Smooth muscle cell (in vitro differentiated cells): ENCODE measurements around the gene KCTD10. TPM values are rescaled to one million over a fixed set of nuclear protein-coding genes. Genes with fewer than 3 reads are reported as not detected.

Experiments
- DNase-seq: peaks from one replicate; lab custom pipeline; 2025; ENCODE audit not compliant: unreplicated experiment; lab: John Stamatoyannopoulos, UW
- H2AFZ ChIP-seq: fragments of 200-600 bp; sonication (generic); 2 replicates; pipeline ENCODE4 v1.6.0; 2016; ENCODE audit warnings: antibody characterized with exemption, low read depth, mild to moderate bottlenecking
- H3F3A ChIP-seq: fragments of 200-600 bp; sonication (generic); 2 replicates; pipeline ENCODE4 v1.6.0; 2017; ENCODE audit warnings: antibody characterized with exemption, low read depth
- H3K27ac ChIP-seq: fragments of 200-600 bp; sonication (generic); 2 replicates; pipeline ENCODE4 v1.5.1; 2016; ENCODE audit warnings: low read depth, mild to moderate bottlenecking
- H3K27me3 ChIP-seq: fragments of 200-600 bp; sonication (generic); 2 replicates; pipeline ENCODE4 v1.6.1; 2016; ENCODE audit warnings: low read depth, mild to moderate bottlenecking
- H3K36me3 ChIP-seq: fragments of 200-600 bp; sonication (generic); 2 replicates; pipeline ENCODE4 v1.5.1; 2016; ENCODE audit warnings: low read depth
- H3K4me1 ChIP-seq: fragments of 200-600 bp; sonication (generic); 2 replicates; pipeline ENCODE4 v1.5.1; 2016; ENCODE audit warnings: low read depth
- H3K4me2 ChIP-seq: fragments of 200-600 bp; sonication (generic); 2 replicates; pipeline ENCODE4 v1.6.0; 2016; ENCODE audit warnings: mild to moderate bottlenecking
- H3K4me3 ChIP-seq: fragments of 200-600 bp; sonication (generic); 2 replicates; pipeline ENCODE4 v1.5.1; 2016; ENCODE audit warnings: mild to moderate bottlenecking
- H3K79me2 ChIP-seq: fragments of 200-600 bp; sonication (generic); 2 replicates; pipeline ENCODE4 v1.6.0; 2016; ENCODE audit warnings: low read depth, mild to moderate bottlenecking
- H3K9ac ChIP-seq: fragments of 200-600 bp; sonication (generic); 2 replicates; pipeline ENCODE4 v1.6.0; 2016; ENCODE audit warnings: low read depth
- H3K9me3 ChIP-seq: fragments of 200-600 bp; sonication (generic); replicated peaks from 2 replicates; pipeline ENCODE4 v1.5.1; 2016; ENCODE audit warnings: low read depth
- H4K20me1 ChIP-seq: fragments of 200-600 bp; sonication (generic); 2 replicates; pipeline ENCODE4 v1.6.0; 2016; ENCODE audit warnings: low read depth
- WGBS: methylation state at CpG from one replicate; pipeline ENCODE4 v1.1.7; 2016; ENCODE audit warnings: low lambda C conversion rate; 5-methylcytosine and 5-hydroxymethylcytosine counted together
- polyA plus RNA-seq: library from polyadenylated mRNA; unstranded; fragments of >200 nt; fragmentation: Nextera tagmentation; extraction: Ambion mirVana; gene quantifications from 2 replicates; pipeline ENCODE4 v1.2.1, GENCODE V29; 2016
- total RNA-seq: library from RNA; depleted of rRNA; stranded (reverse); fragments of >200 nt; gene quantifications from 2 replicates; pipeline ENCODE4 v1.2.3, GENCODE V29; 2014
- TF ChIP-seq, protein P1 (sequence below): fragments of 200-600 bp; sonication (generic); IDR thresholded peaks from 2 replicates; pipeline ENCODE4 v1.5.1; 2017; ENCODE audit warnings: borderline replicate concordance, mild to moderate bottlenecking, antibody characterized with exemption; ENCODE audit not compliant: insufficient read depth, poor library complexity, severe bottlenecking

KCTD10 gene
- total and polyA plus RNA-seq, 2 experiments from 2014 or later: 79.6 to 89.7 TPM

DNA sequence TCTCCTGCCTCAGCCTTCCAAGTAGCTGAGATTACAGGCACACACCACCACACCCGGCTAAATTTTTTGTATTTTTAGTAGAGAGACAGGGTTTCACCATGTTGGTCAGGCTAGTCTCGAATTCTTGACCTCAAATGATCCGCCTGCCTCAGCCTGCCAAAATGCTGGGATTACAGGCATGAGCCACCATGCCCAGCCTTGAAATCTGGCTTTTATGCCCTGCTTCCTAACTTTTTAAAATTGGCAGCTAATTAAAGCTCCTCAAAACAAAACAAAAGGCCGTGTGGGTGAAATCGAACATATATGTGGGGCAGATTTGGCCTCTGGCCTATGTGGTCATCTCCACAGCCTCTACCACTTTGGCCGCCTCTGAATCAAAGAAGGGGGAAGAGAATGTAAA, 37.9 kb downstream of the KCTD10 start:
- 96% methylated on average over 6 of the region's 6 CpGs for WGBS
- no peak overlapping the region for H2AFZ ChIP-seq
- no peaks in the 10 kb centered on the region for H3K4me1 ChIP-seq
- DNase-seq: no peak
- no peaks in the 10 kb centered on the region for H3K79me2 ChIP-seq
- no peaks in the 10 kb centered on the region for H4K20me1 ChIP-seq
- H3K27me3 ChIP-seq: no peaks in the 10 kb centered on the region
- no peaks in the 10 kb centered on the region for H3F3A ChIP-seq
- no peaks in the 10 kb centered on the region for H3K36me3 ChIP-seq
- H3K9ac ChIP-seq: no peak overlapping the region
- H3K4me2 ChIP-seq: no peak overlapping the region
- H3K4me3 ChIP-seq: no peak overlapping the region
- no peaks in the 10 kb centered on the region for H3K9me3 ChIP-seq
- H3K27ac ChIP-seq: no peak overlapping the region
- TF ChIP-seq, protein P1, sequence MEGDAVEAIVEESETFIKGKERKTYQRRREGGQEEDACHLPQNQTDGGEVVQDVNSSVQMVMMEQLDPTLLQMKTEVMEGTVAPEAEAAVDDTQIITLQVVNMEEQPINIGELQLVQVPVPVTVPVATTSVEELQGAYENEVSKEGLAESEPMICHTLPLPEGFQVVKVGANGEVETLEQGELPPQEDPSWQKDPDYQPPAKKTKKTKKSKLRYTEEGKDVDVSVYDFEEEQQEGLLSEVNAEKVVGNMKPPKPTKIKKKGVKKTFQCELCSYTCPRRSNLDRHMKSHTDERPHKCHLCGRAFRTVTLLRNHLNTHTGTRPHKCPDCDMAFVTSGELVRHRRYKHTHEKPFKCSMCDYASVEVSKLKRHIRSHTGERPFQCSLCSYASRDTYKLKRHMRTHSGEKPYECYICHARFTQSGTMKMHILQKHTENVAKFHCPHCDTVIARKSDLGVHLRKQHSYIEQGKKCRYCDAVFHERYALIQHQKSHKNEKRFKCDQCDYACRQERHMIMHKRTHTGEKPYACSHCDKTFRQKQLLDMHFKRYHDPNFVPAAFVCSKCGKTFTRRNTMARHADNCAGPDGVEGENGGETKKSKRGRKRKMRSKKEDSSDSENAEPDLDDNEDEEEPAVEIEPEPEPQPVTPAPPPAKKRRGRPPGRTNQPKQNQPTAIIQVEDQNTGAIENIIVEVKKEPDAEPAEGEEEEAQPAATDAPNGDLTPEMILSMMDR: no peak

DNA sequence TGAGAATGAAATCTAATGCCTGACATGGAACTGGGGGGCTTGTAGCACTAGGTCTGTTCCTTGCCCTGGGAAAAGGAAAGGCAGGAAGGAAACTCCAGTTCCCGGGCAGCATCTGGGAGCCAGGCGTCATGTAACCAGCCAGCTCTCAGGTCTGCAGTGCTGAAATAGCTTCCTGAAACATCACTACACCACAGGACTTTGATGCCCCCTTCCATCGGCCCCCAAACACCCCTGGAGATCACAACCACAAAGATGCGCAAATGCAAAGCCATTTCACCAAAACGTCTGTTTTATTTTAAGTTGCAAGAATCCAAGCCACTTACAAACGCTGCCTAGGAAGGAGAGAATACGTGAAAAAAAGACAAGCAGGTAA, 40.9 kb downstream of the KCTD10 start:
- Histone ChIP-seq H3K4me2 (no peak overlapping the region), H3K36me3 (no peaks in the 10 kb centered on the region), H3K9ac (no peak overlapping the region), H3F3A (no peaks in the 10 kb centered on the region), H4K20me1 (no peaks in the 10 kb centered on the region), H3K4me3 (no peak overlapping the region), H3K27me3 (no peaks in the 10 kb centered on the region), H3K27ac (no peak overlapping the region), H3K9me3 (no peaks in the 10 kb centered on the region), H3K4me1 (no peaks in the 10 kb centered on the region), H3K79me2 (no peaks in the 10 kb centered on the region), H2AFZ (no peak overlapping the region)
- WGBS: 47% methylated on average over 7 of the region's 7 CpGs
- DNase-seq: no peak
- TF ChIP-seq, protein P1: no peak

DNA sequence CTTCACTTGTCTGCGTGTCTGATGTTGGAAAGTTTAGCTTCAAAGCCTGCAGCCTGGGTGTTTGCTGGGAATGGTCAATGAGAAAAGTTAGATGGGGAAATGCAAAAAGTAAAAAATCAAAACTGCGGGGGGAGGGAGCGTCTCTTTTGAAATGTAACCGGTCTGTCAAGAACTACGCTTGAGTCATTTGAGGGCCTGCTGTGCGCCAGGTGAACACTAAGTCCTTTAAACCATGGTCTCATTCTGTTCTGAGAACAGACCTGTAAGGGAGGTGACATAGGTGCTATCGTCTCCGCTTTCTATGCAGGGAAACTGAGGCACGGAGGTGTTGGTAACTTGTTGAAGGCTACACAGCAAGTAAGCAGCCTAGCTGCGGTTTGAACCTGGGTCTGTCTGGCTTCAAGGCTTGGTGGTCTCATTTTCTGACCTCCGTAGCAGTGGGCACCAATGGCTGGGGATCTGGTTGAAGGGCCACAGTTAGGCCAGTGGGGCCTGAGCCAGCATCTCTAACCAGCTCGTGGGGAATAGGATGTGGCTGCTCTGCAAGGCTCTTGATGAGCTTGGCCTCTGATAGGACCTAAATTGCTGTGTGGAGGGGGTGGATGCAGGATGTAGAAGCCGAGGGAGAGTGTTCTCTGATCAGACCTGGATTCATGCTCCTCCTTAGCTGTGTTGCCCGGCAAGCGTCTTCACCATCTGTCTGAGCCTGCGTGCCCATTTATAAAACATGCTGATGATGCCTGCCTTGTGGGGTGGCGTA, 41.5 kb downstream of the KCTD10 start:
- no peaks in the 10 kb centered on the region for H3K36me3 ChIP-seq
- no peak overlapping the region for H2AFZ ChIP-seq
- no peaks in the 10 kb centered on the region for H3K4me1 ChIP-seq
- H3F3A ChIP-seq: no peaks in the 10 kb centered on the region
- H3K27ac ChIP-seq: no peak overlapping the region
- TF ChIP-seq, protein P1: no peak
- no peak overlapping the region for H3K9ac ChIP-seq
- H3K79me2 ChIP-seq: no peaks in the 10 kb centered on the region
- no peaks in the 10 kb centered on the region for H3K9me3 ChIP-seq
- H3K4me3 ChIP-seq: no peak overlapping the region
- WGBS: 71% methylated on average over 17 of the region's 17 CpGs
- DNase-seq: no peak
- H3K4me2 ChIP-seq: no peak overlapping the region
- H3K27me3 ChIP-seq: no peaks in the 10 kb centered on the region
- H4K20me1 ChIP-seq: no peaks in the 10 kb centered on the region

DNA sequence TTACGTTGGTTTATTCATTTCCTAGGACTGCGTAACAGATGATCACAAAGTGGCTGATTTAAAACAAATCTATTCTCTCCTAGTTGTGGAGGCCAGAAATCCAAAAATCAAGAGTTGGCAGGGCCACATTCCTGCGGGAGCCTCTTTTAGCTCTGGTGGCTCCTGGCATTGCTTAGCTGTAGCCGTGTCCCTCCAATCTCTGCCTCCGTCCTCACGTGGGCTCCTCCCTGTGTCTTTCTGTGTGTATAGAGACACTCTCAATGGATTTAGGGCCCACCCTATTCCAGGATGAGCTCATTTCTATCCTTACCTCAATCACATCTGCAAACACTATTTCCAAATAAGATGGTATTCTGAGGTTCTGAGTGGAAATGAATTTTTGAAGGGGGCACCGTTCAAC, 42.5 kb downstream of the KCTD10 start:
- no peaks in the 10 kb centered on the region for H4K20me1 ChIP-seq
- WGBS: 84% methylated on average over 7 of the region's 7 CpGs

More for the DNA sequence above, 42.5 kb downstream of the KCTD10 start:
- Histone ChIP-seq H3F3A (no peaks in the 10 kb centered on the region), H3K79me2 (no peaks in the 10 kb centered on the region), H3K36me3 (no peaks in the 10 kb centered on the region), H3K4me2 (no peak overlapping the region), H3K4me1 (no peaks in the 10 kb centered on the region), H2AFZ (no peak overlapping the region), H3K27ac (no peak overlapping the region), H3K27me3 (no peaks in the 10 kb centered on the region), H3K9ac (no peak overlapping the region), H3K4me3 (no peak overlapping the region), H3K9me3 (no peaks in the 10 kb centered on the region)
- no peak for DNase-seq
- TF ChIP-seq, protein P1: no peak
